HG02943 (cell line): ENCODE measurements around the gene BRAF.
A peak's percentile ranks its signal among the peaks of the same experiment; 100 is the strongest.
"Not testable (repeated sequence)": the region's sequence is repeated elsewhere in the genome, so short reads cannot be mapped to it uniquely, and the experiment has no call there.

Source experiments
- ATAC-seq: cut with Tn5 transposase; IDR thresholded peaks from one replicate; pipeline ENCODE4 v1.9.1; 2021; ENCODE audit warnings: mild to moderate bottlenecking, low read depth, moderate library complexity; ENCODE audit not compliant: unreplicated experiment

BRAF gene

GRCh38 chr7:140881507-140882228 is 43.1 kb downstream of the BRAF start:
- peak; percentile 49 for ATAC-seq

DNA sequence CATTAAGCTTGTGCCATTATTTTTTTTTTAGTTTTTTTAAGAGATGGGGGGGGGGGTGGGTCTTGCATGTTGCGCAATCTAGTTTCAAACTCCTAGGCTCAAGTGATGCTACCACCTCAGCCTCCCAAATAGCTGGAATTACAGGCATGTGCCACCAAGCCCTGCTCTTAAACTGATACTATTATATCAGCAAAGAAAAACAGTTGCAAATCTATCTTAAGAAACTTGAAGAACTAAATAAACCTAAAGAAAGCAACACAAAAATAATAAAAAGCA is 47.5 kb downstream of the BRAF start:
- no peak for ATAC-seq

- ATAC-seq = peak; percentile 72
Measured at GRCh38 chr7:140876519-140877248, 48.0 kb downstream of the BRAF start.

DNA sequence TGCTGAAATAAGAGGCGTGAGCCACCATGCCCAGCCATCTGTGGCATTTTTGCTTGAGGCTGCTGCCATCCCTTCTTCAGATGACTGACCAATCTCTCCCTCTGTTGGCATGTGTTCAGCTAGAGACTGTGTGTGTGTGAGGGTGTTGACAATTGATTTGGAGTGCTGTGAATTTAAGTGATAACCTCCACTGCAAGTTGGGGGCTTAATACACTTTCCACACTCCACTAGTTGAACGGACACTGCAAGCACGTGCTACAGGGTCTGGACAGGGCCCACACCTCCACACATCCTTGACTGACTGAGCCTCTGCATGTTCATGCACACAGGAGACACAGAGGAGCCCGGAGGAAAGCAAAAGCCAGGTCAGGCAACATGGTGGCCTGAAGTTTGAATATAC is 51.3 kb downstream of the BRAF start:
- ATAC-seq = no peak

DNA sequence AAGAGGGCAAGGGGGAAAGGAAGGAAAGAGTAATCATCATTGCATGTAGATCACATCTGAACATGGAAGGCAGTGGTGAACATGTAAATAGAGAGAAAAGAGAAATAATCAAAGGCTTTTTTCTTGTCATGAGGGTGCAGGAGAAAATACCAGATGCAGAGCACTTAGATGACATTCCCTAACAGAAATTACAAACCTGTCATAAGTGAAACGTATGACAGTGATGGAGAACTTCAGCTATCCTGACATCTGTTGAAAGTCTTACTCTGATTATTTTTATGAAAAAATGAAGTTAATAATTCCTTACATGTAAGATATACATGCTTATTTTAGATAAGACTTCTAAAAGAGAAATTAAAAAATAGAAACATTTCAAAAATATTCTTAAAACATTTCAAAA is 54.7 kb downstream of the BRAF start:
- ATAC-seq = no peak

DNA sequence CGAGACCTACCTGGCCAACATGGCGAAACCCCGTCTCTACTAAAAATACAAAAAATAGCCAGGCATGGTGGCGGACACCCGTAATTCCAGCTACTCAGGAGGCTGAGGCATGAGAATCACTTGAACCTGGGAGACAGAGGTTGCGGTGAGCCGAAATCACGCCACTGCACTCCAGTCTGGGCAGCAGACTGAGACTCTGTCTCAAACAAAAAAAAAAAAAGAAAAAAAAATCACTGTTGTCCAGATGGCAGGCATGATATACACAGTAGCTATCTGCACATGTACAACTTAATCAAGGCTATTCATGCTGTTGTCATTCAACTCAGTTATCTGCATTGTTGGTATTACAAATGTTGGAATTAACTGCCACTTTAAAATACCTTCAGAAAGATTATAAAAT is 55.3 kb downstream of the BRAF start:
- no peak for ATAC-seq

DNA sequence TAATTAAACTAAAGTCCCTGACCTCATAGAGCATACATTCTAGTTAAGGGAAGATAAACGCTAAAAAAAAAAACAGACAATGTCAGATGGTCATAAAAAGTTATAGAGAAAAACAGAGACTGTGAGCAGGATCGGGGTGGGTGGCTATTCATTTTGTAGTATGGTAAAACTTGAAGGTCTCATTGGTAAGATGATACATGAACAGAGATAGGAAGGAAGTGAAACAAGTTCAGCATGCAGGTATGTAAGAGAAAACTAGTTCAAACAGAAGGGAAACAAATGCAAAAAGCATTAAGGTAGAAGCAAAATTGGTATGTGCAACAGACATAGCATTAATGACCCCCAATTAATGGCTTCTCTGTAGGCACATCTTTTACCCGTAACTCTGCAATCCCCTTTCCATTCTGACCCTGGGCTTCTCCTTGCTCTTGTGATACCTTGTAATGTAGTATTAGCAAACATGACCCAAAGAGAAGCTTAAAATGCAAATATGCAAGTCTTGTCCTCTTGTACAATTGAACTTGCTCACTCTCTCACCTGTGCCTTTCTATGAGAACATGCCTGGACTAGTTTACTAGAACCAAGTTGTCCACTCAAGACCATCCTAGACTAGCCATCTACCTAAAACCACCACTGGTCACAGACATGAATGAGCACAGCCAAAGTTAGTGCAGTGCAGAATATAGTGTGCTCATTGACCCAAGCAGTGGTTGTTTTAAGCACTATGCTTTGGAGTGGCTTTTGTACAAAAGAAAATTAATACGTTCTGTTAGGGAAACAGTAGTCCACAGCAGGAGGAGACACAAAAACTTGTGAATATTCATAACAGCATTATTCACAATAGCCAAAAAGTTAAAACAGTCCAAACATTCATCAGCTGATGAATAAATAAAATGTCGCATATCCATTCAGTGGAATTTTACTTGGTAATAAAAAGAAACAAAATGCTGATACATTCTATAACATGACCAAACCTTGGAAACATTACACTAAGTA is 57.0 kb downstream of the BRAF start:
- no peak for ATAC-seq

- ATAC-seq = no peak
Measured at GRCh38 chr7:140866926-140867325, 57.8 kb downstream of the BRAF start.

DNA sequence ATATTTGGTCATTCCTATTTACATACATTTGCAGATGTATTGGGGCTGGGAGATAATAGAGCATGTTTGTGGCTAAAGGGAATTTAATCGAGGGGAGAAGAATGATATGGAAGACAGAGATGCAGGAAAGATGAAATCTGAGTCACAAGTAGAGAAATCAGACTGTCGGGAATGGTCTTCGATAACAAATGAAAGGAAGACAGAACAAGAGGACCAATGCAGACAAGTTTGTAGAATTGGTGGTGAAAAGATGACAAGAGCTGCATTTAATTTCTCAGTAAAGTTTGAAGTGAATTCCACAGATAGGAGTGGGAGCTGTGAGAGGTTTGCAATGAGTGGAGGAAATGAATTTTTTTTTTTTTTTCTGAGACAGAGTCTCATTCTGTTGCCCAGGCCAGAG is 60.0 kb downstream of the BRAF start:
- ATAC-seq = no peak

GRCh38 chr7:140863867-140864266 is 60.9 kb downstream of the BRAF start:
- ATAC-seq = no peak

GRCh38 chr7:140863184-140863583 is 61.5 kb downstream of the BRAF start:
- no peak for ATAC-seq

- ATAC-seq = no peak
Measured at GRCh38 chr7:140857048-140857447, 67.7 kb downstream of the BRAF start.

DNA sequence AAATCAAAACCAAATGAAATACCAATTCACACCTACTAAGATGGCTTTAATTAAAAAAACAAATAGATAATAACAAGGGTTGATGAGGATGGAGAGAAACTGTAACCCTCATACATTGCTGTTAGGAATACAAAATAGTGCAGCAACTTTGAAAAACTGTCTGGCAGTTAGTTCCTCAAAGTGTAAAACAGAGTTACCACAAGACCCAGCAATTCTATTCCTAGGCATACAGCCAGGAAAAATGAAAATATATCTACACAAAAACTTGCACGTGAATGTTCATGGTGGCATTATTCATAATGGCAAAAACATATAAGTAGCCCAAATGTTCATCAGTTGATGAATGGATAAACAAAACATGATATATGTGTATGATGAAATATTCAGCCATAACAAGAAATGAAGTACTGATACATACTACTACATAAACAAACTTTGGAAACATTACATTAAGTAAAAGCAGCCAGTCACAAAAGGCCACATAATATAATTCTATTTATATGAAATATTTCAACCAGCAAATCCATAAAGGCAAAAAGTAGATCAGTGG is 83.5 kb downstream of the BRAF start:
- no peak for ATAC-seq

GRCh38 chr7:140831724-140832123 is 93.0 kb downstream of the BRAF start:
- no peak for ATAC-seq

DNA sequence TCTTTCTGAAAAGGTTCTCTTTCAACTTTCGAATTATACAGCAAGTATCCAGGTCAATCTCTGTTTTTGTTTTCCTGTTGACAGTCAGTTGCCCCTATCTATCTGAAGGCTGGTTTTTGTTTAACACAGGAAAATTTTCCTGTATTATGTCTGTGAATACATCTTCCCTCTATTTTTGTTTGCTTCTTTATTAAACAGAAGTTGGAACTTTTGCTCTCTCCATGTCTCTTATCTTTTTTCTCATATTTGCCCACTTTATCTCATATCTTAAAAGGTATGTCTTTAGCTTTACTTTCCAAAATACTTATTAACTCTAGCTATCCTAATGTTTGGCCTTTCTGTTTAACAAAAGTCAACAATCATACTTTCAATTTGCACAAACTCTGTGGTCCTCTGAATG is 95.0 kb downstream of the BRAF start:
- no peak for ATAC-seq

DNA sequence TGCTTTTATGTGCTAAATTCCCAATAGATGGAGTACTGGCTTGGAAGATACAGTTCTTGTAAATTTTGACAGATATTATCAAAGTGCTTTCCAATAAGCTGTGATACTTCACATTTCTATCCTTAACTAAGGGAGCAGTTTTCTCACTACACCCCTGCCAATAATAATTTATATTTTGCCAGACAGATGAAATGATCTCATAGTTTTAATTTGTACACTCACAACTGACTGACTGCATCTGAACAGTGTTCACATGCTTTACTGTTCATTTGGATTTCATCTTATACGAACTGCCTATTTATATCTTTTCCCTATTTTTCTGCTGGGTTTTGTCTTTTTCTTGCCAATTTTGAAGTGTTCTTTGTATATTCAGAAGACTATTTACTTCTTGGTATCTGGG is 96.0 kb downstream of the BRAF start:
- no peak for ATAC-seq

GRCh38 chr7:140817383-140817782 is 107.3 kb downstream of the BRAF start:
- not testable (repeated sequence) for ATAC-seq

GRCh38 chr7:140810830-140811556 is 113.7 kb downstream of the BRAF start:
- ATAC-seq = peak; percentile 66

DNA sequence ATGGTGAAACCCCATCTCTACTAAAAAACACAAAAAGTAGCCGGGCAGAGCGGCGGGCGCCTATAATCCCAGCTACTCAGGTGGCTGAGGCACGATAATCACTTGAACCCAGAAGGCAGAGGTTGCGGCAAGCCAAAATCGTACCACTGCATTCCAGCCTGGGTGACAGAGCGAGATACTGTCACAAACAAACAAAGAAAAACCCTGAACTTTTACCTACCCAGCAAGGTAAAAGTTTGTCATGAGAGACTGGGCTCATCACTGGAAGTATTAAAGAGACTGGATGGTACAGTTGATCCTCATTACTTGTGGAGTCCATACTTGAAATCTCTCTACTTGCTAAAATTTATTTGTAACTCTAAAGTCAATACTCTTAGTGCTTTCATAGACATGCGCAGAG is 114.3 kb downstream of the BRAF start:
- no peak for ATAC-seq

GRCh38 chr7:140778975-140779374 is 145.8 kb downstream of the BRAF start:
- ATAC-seq = no peak
